ENCODE data around the gene XRCC6.
"Not testable (repeated sequence)": the region's sequence is repeated elsewhere in the genome, so short reads cannot be mapped to it uniquely, and the experiment has no call there.

XRCC6 gene

GRCh38 chr22:41654322-41654721 is 33.2 kb downstream of the XRCC6 start:
- no peak for DNase-seq

GRCh38 chr22:41656556-41656955 is 35.5 kb downstream of the XRCC6 start:
- no peak for DNase-seq

- no peak for DNase-seq
Observed at GRCh38 chr22:41657709-41658108, 36.6 kb downstream of the XRCC6 start.

- no peak for DNase-seq
Observed at GRCh38 chr22:41658869-41659268, 37.8 kb downstream of the XRCC6 start.

- no peak for DNase-seq
Observed at GRCh38 chr22:41659941-41660340, 38.8 kb downstream of the XRCC6 start.

DNA sequence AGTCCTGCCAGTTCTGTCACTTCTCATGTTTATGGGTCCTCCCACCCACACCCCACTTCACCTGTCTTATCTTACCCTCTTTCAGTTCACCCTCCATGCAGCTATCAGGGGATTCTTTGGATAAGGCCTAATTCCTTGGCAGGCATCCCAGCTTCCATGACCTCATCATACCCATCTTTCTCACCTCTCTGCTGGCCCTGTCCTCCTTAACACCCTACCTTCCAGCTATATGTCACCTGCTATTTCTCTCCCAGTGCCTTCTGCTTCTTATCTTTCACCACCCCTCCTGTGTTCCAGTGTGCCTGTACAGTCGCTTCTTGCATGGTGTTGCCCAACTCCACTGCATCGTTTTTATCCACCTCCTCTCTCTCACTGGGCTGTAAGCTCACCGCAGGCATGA is 39.3 kb downstream of the XRCC6 start:
- DNase-seq: no peak

GRCh38 chr22:41661088-41661487 is 40.0 kb downstream of the XRCC6 start:
- DNase-seq: no peak

- no peak for DNase-seq
Observed at GRCh38 chr22:41661713-41662112, 40.6 kb downstream of the XRCC6 start.

- not testable (repeated sequence) for DNase-seq
Observed at GRCh38 chr22:41663594-41663993, 42.5 kb downstream of the XRCC6 start.

GRCh38 chr22:41664490-41664889 is 43.4 kb downstream of the XRCC6 start:
- DNase-seq: no peak

DNA sequence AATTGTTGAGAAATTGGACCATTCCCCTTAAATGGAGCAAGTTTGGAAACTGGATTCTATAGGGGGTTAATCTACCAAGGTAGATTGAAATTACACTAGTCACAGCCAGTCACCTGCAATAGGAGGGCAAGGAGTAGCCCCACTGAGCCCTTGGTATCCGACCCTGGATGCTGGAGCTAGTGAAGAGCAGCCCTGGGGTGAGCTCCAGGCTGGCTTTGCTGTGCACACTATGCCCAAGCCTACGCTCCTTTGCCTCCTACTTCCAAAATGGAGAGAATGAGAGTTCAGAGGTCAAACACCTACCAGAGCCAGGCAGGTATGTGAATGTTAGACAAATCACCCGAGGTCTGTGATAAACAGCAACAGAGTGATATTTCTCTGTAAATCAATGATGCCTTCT is 43.9 kb downstream of the XRCC6 start:
- DNase-seq: no peak

DNA sequence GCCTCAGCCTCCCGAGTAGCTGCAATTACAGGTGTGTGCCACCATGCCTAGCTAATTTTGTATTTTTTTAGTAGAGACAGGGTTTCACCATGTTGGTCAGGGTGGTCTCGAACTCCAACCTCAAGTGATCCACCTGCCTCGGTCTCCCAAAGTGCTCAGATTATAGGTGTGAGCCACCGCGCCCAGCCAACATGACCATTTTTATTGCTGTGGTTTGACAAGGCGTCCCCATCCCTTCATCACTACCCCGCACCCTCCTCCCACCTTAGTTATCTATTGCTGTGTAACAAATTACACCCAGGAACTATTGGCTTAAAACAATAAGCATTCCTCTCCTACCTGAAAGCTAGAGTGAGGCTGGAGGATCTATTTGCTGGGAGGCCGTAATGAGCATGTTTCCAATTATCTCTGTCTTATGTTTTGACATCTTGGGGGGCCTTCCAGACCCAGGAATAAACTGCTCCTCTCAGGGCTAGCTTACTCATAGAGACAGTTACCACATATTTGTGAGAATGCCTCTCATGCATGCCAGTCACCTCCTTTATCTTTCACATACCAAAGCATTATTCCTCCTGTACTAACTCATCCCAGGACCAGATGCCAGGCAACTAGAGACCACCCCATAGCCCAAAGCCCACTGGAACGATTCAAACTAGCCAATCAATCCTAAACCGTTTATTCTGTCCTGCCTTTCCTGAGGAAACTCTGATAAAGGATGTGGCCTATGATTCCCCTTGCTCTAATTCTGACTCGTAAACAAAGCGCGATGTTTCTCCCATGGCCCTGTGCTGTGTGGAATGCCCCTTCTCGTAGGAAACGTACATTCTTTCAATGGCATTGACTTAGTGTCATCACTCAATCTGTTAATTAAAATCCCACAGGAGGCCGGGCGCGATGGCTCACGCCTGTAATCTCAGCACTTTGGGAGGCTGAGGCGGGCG is 48.1 kb downstream of the XRCC6 start:
- DNase-seq: no peak

DNA sequence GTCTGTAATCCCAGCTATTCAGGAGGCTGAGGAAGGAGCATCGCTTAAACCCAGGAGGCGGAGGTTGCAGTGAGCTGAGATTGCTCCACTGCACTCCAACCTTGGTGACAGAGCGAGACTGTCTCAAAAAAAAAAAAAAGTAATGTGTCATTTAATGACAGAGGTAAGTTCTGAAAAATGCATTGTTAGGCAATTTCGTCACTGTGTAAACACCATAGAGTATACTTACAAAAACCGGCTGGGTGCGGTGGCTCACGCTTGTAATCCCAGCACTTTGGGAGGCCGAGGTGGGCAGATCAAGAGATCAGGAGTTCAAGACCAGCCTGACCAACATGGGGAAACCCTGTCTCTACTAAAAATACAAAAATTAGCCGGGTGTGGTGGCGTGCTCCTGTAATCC is 51.0 kb downstream of the XRCC6 start:
- DNase-seq: not testable (repeated sequence)

DNA sequence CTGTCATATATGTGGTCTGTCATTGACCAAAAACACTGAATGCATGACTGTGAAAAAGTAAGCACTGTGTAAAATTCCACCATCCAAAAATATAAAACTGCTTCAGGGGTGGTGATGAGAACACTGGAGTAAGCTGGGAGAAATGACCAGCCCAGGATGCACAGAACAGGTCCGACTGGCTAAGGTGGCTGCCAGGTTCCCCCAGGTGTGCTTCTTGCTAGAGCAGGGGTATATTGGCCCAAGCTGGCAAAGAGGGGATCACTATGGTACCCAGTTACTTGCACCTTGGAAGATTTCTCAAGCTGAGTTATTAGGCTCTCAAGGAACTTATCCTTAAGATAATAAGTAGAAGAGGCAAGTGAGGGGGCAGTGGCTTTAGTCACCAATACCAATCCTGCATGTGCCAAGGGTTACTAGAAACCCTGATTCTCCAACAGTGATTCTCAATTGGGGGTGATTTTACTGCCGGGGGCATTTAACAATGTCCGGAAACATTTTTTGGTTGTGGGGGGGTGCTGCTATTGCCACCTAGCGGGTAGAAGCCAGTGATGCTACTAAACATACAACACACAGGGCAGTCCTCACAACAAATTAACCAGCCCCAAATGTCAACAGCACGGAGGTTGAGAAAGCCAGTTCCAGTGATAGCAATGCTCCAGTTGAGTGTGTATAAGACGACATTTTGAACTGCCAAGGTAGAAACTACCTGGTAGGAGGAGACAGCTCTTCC is 51.9 kb downstream of the XRCC6 start:
- no peak for DNase-seq

DNA sequence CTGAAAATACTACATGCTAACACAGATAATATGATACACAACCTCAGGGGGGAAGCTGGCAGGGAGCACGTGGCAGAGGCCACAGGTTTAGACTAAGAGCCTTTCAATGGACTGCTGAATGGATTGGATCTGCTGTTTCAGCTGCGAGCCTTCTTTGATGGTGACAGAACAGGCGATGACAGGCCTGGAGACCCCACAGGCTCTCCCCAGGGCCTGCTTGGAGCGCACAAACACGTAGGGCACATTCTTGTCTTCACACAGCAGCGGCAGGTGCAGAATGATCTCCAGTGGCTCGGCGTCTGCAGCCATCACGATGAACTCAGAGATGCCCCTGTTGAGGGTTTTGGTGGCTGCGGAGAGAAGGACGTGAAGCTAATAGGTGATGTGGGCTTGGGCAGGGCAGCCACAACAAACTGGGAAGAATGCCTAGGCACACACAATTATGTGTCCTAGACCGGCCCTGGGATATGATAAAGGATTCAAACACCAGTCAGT is 53.8 kb downstream of the XRCC6 start:
- no peak for DNase-seq

- no peak for DNase-seq
Observed at GRCh38 chr22:41676134-41676533, 55.0 kb downstream of the XRCC6 start.

- no peak for DNase-seq
Observed at GRCh38 chr22:41681616-41682015, 60.5 kb downstream of the XRCC6 start.

DNA sequence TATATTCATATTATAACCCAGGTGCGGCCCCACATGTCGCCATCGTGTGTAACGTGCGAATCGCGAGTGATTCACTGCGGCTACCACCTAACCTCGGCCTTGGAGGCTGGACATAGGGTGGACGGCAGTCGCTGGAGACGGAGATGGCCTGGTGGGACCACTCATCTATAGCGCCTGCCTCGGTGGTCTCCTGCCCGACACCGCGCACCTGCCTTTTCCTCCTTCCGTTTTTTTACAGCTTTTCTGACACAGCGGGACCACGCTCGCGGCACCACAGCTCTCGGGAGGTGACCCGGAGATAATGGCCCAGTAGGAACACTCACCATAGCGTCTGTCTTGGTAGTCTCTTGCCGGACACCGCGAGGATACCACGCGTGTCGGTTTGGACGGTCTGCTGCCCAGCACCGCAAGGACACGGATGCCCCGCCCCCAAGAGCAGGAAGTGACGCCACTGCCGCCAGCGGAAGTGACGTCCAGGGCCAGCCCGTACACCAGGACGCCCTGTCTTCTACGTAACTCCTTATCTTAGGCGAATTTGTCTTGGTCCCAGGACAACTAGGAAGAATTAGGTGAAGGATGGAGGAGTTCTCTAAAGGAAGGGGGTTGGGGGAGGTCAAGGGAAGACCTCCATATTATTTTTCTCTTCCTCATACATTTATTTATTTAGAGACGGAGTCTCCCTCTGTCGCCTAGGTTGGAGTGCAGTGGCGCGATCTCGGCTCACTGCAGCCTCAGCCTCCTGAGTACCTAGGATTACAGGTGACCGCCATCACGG is 61.1 kb downstream of the XRCC6 start:
- peak; percentile 86 for DNase-seq

DNA sequence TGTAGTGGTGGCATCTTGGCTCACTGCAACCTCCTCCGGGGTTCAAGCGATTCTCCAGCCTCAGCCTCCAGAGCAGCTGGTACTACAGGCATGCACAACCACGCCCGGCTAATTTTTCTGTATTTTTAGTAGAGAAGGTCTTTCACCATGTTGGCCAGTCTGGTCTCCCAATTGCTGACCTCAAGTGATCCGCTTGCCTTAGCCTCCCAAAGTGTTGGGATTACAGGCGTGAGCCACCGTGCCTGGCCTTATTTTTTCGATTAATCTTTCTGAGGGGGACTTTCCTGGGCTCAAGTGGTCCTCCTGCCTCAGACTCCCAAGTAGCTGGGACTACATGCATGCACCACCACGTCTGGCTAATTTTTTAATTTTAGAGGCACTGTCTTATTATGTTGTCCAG is 62.0 kb downstream of the XRCC6 start:
- DNase-seq: no peak

DNA sequence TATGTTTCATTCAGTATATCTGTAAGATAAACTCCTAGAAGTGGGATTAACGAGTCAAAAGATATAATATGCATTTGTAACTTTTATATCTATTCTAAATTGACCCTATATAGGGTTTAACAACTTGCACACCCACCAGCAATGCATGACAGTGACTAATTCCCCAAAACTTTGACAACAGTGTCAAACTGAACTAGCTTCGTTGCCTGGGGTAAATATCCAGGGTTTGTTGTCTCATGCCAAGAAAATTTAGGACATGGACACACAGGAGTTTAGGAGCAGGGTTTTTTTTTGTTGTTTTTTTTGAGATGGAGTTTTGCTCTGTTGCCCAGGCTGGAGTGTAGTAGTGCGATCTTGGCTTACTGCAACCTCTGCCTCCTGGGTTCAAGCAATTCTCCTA is 62.5 kb downstream of the XRCC6 start:
- DNase-seq: no peak

DNA sequence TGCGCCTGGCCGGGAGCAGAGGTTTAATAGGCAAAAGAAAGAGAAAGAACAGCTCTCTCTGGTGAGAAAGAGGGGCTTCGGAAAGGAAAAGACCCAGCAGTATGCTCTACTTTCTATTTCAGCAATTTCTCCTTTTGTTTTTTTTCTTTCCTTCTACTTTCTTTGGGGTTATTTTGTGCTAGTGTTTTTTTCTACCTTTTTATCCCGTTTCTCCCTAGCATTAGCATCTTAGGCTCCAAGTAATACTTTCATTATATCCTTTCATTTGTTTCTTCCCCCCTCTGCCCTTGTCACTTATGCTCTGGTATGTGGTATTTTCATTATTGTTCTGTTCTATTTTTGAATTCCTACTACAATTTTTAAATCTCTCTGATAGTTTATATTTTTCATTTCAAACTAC is 63.1 kb downstream of the XRCC6 start:
- DNase-seq: no peak

- DNase-seq: not testable (repeated sequence)
Observed at GRCh38 chr22:41686890-41687289, 65.8 kb downstream of the XRCC6 start.

GRCh38 chr22:41687901-41688364 is 66.8 kb downstream of the XRCC6 start:
- DNase-seq: peak; percentile 26
